SJCRH30 (cell line): Measurements from ENCODE around the gene MET. TPM values are rescaled to one million over a fixed set of nuclear protein-coding genes. Genes with fewer than 3 reads are reported as not detected.
A peak's percentile ranks its signal among the peaks of the same experiment; 100 is the strongest.

Experiments
- DNase-seq, 2 experiments: peaks; one replicate each; pipeline ENCODE4 v3.0.0-alpha.2; 2015 to 2020
- H3K27ac ChIP-seq: fragments of 250-450 bp; sonication (Bioruptor Pico); 2 replicates; pipeline ENCODE4 v1.5.1; 2020; ENCODE audit warnings: mild to moderate bottlenecking, moderate library complexity
- H3K27me3 ChIP-seq: fragments of 250-450 bp; sonication (Bioruptor Pico); 2 replicates; pipeline ENCODE4 v1.5.1; 2020; ENCODE audit warnings: mild to moderate bottlenecking, moderate library complexity
- H3K36me3 ChIP-seq: fragments of 250-450 bp; sonication (Bioruptor Pico); 2 replicates; pipeline ENCODE4 v1.5.1; 2020; ENCODE audit warnings: mild to moderate bottlenecking, moderate library complexity
- H3K4me1 ChIP-seq: fragments of 250-450 bp; sonication (Bioruptor Pico); 2 replicates; pipeline ENCODE4 v1.5.1; 2020; ENCODE audit warnings: mild to moderate bottlenecking, moderate library complexity
- H3K4me3 ChIP-seq: fragments of 250-450 bp; sonication (Bioruptor Pico); 2 replicates; pipeline ENCODE4 v1.5.1; 2020; ENCODE audit warnings: mild to moderate bottlenecking, moderate library complexity
- H3K9me3 ChIP-seq: fragments of 250-450 bp; sonication (Bioruptor Pico); replicated peaks from 2 replicates; pipeline ENCODE4 v1.5.1; 2020; ENCODE audit warnings: mild to moderate bottlenecking, moderate library complexity
- total RNA-seq: library from RNA; depleted of rRNA; stranded (reverse); fragments of >200 nt; shearing (Covaris generic); gene quantifications from 2 replicates; pipeline ENCODE4 v1.2.3, GENCODE V29; 2014

Gene MET
- total RNA-seq, 1 experiment from 2014 or later, result 129 TPM

- no peaks in the 10 kb centered on the region for H3K27me3 ChIP-seq
- H3K36me3 ChIP-seq, result no peaks in the 10 kb centered on the region
- DNase-seq, result peak; percentile 41 to 75
- peak overlapping the region; percentile 80 for H3K4me3 ChIP-seq
- peak overlapping the region; percentile 97 for H3K27ac ChIP-seq
- peaks cover 22% of the 10 kb centered on the region for H3K4me1 ChIP-seq
- H3K9me3 ChIP-seq, result no peaks in the 10 kb centered on the region
Observed at GRCh38 chr7:116674508-116675173, 2.6 kb downstream of the MET start.

DNA sequence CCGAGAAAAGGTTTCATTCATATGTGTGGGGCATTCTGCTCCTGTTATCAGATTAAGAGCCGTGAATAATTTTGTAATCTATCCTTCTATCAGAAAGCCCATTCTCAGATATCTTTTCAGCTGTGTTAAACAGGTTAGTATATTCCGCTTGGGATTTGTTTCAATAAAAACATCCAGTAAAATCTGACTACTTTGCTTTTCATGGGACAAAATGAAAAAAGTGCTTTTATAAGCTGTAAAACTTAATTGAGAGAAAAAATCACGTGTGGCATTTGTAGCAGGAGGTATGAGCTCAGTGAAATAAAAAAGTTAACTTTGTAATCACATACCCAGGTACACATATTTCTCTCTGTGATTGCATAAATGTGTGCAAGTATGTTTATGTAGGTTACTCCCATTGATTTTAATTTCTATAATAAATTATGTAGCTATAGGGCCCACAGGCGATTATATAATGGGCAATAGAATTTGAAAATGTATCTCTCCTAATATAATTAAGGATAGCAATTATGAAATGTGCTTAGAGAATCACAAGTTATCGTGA, 3.9 kb downstream of the MET start:
- Histone ChIP-seq H3K4me1 (peaks cover 11% of the 10 kb centered on the region), H3K27me3 (no peaks in the 10 kb centered on the region), H3K4me3 (no peak overlapping the region), H3K9me3 (no peaks in the 10 kb centered on the region), H3K36me3 (no peaks in the 10 kb centered on the region), H3K27ac (no peak overlapping the region)
- no peak for DNase-seq

GRCh38 chr7:116678780-116679179, 6.8 kb downstream of the MET start:
- no peaks in the 10 kb centered on the region for H3K27me3 ChIP-seq
- H3K4me3 ChIP-seq, result no peak overlapping the region
- DNase-seq, result no peak
- peaks cover 9% of the 10 kb centered on the region for H3K4me1 ChIP-seq
- no peak overlapping the region for H3K27ac ChIP-seq
- H3K36me3 ChIP-seq, result peaks cover 4% of the 10 kb centered on the region
- H3K9me3 ChIP-seq, result no peaks in the 10 kb centered on the region

DNA sequence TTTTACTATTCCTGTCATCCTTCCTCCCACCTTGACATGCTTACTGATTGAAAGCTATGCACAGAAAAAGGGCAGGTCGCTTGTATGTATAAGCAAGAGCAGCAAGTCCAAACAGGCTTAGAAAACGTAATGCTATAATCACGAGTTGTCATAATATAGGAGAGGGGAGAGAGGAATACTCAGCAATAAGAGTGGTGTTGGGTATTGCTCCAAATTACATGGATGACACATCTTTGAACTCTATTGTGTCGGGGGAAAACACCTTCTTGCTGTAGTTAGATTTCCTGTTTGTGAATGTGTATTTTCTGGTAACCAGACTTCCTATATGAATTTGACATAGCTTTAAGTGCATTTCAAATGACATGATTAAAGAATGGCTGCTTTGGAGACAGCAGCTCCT, 7.5 kb downstream of the MET start:
- peaks cover 9% of the 10 kb centered on the region for H3K4me1 ChIP-seq
- H3K27me3 ChIP-seq, result no peaks in the 10 kb centered on the region
- no peak overlapping the region for H3K27ac ChIP-seq
- no peak overlapping the region for H3K4me3 ChIP-seq
- DNase-seq, result no peak
- H3K36me3 ChIP-seq, result peaks cover 6% of the 10 kb centered on the region
- H3K9me3 ChIP-seq, result no peaks in the 10 kb centered on the region

- no peak for DNase-seq
- H3K4me3 ChIP-seq, result no peak overlapping the region
- H3K36me3 ChIP-seq, result peaks cover 19% of the 10 kb centered on the region
Observed at GRCh38 chr7:116683786-116684185, 11.8 kb downstream of the MET start.

DNA sequence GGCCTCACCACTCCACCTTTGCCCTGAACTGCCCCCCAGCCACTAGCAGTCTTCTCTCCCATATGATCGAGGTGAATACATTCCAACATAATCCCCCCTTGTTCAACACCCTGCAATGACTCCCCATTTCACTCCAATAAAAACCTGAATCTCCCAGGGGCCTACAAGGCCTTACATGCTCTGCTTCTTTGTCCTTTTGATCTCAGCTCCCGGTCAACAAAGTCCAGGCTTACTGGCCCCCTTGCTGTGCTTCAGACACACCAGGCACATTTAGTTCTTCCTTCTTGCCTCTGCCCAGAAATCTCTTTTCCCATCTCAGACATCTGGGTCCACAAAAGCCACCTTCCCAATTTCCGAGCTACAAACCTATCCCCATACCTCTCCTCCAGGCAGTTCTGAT, 14.0 kb downstream of the MET start:
- Histone ChIP-seq H3K27ac (no peak overlapping the region), H3K27me3 (no peaks in the 10 kb centered on the region), H3K9me3 (no peaks in the 10 kb centered on the region), H3K4me1 (peaks cover 4% of the 10 kb centered on the region; the same call in 1 of the 2 replicates), H3K4me3 (no peak overlapping the region), H3K36me3 (peaks cover 23% of the 10 kb centered on the region)
- no peak for DNase-seq

More at GRCh38 chr7:116683786-116684185, 11.8 kb downstream of the MET start:
- H3K4me1 ChIP-seq, result peaks cover 4% of the 10 kb centered on the region; the same call in 1 of the 2 replicates
- H3K27me3 ChIP-seq, result no peaks in the 10 kb centered on the region
- H3K9me3 ChIP-seq, result no peaks in the 10 kb centered on the region
- no peak overlapping the region for H3K27ac ChIP-seq

DNA sequence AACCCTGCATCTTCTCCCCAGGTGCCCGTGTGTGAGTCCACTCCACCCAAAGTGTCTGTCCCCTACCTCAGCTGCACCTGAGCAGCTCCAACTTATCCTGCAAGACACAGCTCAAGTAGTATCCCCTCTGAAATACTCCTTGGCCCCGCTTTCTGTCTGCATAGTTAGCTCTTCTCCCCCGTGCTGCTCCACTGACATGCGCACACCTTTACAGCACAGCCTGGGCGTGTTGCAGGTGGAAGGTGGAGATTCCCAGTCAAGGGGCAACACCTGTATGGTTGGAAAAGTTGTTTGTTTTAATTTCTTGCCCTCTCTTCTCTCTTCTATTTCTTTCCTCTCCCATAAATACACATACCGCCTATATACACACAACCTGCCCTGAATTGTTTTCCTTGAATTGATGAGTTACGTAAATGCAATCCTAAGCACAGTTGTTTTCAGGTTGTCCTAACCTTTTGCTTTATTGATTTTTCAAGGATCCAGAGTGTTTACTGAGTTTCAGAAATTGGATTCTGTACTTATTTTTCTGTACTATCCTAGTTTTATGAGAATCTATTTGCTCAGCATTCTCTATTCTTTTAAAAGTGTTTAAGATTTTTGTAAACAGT, 14.9 kb downstream of the MET start:
- Histone ChIP-seq H3K4me3 (no peak overlapping the region), H3K9me3 (no peaks in the 10 kb centered on the region), H3K27ac (no peak overlapping the region), H3K36me3 (peaks cover 27% of the 10 kb centered on the region), H3K4me1 (peaks cover 4% of the 10 kb centered on the region; the same call in 1 of the 2 replicates), H3K27me3 (no peaks in the 10 kb centered on the region)
- no peak for DNase-seq

DNA sequence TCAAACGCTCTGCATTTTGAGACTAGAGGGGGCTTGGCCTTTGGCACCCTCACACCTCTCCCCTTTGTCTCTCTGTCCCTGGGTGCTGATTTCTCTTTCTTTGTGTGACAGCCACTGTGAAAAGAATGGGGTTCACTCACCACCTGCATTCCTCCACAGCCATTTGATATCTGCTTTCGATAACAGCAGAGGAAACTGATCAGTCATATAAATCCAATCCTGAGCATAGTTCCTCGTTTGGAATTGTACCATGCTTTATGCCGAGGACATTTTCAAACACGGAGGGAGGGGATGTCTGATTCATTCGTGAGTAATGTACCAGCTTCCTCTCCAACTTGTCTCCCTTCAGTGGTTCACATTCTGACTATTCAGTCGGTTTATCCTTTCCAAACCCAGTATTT, 15.8 kb downstream of the MET start:
- H3K27me3 ChIP-seq, result no peaks in the 10 kb centered on the region
- DNase-seq, result peak in 1 of 2 experiments; percentile 16
- no peak overlapping the region for H3K27ac ChIP-seq

GRCh38 chr7:116689790-116690259, 17.8 kb downstream of the MET start:
- Histone ChIP-seq H3K4me3 (no peak overlapping the region), H3K4me1 (peaks cover 4% of the 10 kb centered on the region; the same call in 1 of the 2 replicates), H3K27ac (no peak overlapping the region), H3K27me3 (no peaks in the 10 kb centered on the region), H3K9me3 (no peaks in the 10 kb centered on the region), H3K36me3 (peaks cover 25% of the 10 kb centered on the region)
- DNase-seq, result no peak

More for the DNA sequence above, 15.8 kb downstream of the MET start:
- H3K9me3 ChIP-seq, result no peaks in the 10 kb centered on the region
- H3K4me1 ChIP-seq, result peaks cover 4% of the 10 kb centered on the region; the same call in 1 of the 2 replicates
- peaks cover 23% of the 10 kb centered on the region for H3K36me3 ChIP-seq
- no peak overlapping the region for H3K4me3 ChIP-seq

GRCh38 chr7:116691664-116692063, 19.7 kb downstream of the MET start:
- H3K27ac ChIP-seq, result no peak overlapping the region
- no peaks in the 10 kb centered on the region for H3K27me3 ChIP-seq

DNA sequence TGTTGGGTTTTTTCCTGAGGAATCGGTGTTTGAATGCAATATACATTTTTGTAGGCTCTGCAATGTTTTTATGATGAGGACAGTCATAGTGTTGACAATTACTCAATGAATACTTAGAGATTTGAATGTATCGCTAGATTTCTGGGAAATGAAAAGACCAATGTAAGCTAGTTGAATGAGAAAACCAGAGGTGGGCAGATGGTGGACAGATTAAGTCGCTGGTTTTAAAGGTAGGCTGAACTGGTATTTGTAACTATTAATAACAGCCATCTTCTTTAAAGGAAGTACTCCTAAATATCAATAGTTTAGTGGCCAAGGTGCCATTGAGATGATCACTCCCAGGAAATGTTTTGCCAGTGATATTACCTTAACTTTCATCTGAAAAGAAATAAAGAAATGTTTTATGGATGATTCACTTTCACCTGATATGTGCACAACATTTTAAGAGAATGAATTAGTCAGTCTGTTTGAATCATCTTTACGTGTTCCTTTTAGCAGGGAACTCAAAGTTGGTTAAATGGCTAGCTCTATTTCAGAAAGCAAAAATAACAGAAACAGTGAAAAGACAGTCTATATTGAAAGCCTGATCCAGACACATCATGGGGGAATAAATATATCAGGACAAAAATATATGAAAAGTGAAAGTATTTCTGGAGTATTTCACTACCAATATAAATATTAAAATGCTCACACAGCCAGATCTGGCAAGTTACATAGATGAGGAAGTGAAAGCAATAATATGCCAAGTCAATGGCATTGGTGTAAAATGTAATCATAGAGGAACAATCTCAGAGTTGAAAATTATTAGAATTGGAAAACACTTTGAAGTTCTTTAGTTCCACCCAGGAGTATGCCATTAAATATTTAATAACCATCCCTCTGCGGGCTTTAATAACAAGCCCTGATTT, 20.7 kb downstream of the MET start:
- H3K27me3 ChIP-seq, result no peaks in the 10 kb centered on the region
- DNase-seq, result no peak
- H3K36me3 ChIP-seq, result peaks cover 40% of the 10 kb centered on the region
- no peak overlapping the region for H3K4me3 ChIP-seq
- no peaks in the 10 kb centered on the region for H3K9me3 ChIP-seq
- H3K4me1 ChIP-seq, result peaks cover 2% of the 10 kb centered on the region; the same call in 1 of the 2 replicates
- H3K27ac ChIP-seq, result no peak overlapping the region

More at GRCh38 chr7:116691664-116692063, 19.7 kb downstream of the MET start:
- H3K4me3 ChIP-seq, result no peak overlapping the region
- H3K36me3 ChIP-seq, result peaks cover 39% of the 10 kb centered on the region
- no peak for DNase-seq
- no peaks in the 10 kb centered on the region for H3K9me3 ChIP-seq
- H3K4me1 ChIP-seq, result peaks cover 4% of the 10 kb centered on the region; the same call in 1 of the 2 replicates

DNA sequence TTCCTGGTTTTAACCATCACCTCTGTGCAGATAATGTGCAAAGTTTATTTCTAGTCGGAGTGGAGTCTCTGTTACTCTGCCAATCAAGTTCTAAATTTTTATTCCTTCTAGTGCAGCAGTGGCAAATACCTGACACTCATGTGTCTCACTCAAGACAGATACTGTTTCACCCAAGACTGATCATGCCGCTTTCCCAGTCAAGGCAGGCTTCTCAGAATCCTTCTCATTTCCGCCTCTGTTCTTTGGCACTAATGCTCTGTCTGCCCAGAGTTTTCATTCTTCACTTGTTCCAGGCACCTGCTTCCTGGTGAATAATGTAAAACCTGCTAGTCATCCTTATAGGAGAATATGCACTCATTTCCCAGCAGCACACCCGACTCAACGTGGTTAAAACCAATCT, 24.7 kb downstream of the MET start:
- Histone ChIP-seq H3K4me3 (no peak overlapping the region), H3K36me3 (peaks cover 62% of the 10 kb centered on the region), H3K27me3 (no peaks in the 10 kb centered on the region), H3K9me3 (no peaks in the 10 kb centered on the region), H3K27ac (no peak overlapping the region), H3K4me1 (no peaks in the 10 kb centered on the region)
- DNase-seq, result no peak

GRCh38 chr7:116697152-116697551, 25.2 kb downstream of the MET start:
- no peaks in the 10 kb centered on the region for H3K4me1 ChIP-seq
- H3K9me3 ChIP-seq, result no peaks in the 10 kb centered on the region
- no peak overlapping the region for H3K4me3 ChIP-seq
- no peaks in the 10 kb centered on the region for H3K27me3 ChIP-seq
- peaks cover 64% of the 10 kb centered on the region for H3K36me3 ChIP-seq
- H3K27ac ChIP-seq, result no peak overlapping the region
- no peak for DNase-seq

DNA sequence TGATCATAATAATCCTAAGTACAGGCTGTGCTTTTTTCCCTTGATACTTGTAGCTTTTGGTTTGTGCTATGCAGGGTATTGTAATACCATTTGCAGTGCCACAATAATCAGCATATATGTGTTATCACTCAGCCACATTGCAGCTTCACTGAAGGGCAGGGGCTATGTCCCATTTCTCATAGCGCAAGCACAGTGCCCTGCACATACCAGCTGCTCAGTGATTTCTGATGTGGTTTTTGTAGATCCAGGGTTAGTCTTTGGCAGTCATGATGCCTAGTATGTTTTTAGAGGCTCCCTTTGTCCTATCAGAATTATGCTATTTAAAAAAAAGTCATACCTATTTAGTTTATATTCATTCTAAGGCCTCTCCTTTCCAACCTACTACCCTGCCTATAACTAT, 25.8 kb downstream of the MET start:
- Histone ChIP-seq H3K27me3 (no peaks in the 10 kb centered on the region), H3K4me3 (no peak overlapping the region), H3K36me3 (peaks cover 70% of the 10 kb centered on the region), H3K9me3 (no peaks in the 10 kb centered on the region), H3K27ac (no peak overlapping the region), H3K4me1 (no peaks in the 10 kb centered on the region)
- no peak for DNase-seq
